GM21526 (cell line): Measurements from ENCODE around the gene CTCF.

Experiments
- ATAC-seq: cut with Tn5 transposase; IDR thresholded peaks from one replicate; pipeline ENCODE4 v1.9.1; 2021; ENCODE audit warnings: moderate library complexity; ENCODE audit not compliant: unreplicated experiment, low FRiP score

Gene CTCF

DNA sequence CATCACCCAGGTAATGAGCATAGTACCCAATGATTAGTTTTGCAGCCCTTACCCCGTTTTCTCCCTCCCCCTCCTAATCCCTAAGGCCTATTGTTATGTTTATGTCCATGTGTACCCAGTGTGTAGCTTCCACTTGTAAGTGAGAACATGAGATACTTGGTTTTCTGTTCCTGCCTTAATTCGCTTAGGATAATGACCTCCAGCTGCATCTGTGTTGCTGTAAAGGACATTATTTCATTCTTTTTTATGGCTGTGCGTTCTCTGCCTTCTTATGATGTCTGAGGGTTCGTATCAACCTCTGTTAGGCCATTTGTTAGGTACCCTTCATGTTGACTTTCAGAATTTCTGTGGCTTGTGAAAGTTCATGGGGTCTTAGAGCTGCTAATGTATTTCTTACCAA is 31.0 kb downstream of the CTCF start:
- ATAC-seq = no peak

DNA sequence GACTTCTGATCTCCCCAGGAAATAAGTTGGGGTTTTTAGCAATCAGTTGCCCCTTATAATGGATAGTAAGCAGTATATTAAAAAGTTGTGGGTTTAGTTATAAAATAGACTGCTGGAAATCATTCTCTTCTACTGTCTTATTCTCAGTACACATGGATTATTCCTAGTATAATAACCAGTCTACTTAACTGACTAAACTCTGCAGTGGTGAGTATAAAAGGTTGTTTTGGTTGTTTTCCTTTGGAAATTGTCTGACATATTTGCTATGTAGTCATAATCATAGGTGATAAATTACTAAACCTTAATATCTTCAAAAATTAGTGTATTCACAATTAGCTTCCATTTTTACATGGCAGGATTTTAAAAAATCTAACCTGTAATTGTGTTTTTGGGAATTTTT is 31.4 kb downstream of the CTCF start:
- no peak for ATAC-seq

GRCh38 chr16:67594256-67594915 is 32.1 kb downstream of the CTCF start:
- no peak for ATAC-seq

- ATAC-seq = no peak
Observed at GRCh38 chr16:67594956-67595355, 32.6 kb downstream of the CTCF start.

- no peak for ATAC-seq
Observed at GRCh38 chr16:67598527-67598926, 36.2 kb downstream of the CTCF start.

GRCh38 chr16:67605641-67606040 is 43.3 kb downstream of the CTCF start:
- no peak for ATAC-seq

DNA sequence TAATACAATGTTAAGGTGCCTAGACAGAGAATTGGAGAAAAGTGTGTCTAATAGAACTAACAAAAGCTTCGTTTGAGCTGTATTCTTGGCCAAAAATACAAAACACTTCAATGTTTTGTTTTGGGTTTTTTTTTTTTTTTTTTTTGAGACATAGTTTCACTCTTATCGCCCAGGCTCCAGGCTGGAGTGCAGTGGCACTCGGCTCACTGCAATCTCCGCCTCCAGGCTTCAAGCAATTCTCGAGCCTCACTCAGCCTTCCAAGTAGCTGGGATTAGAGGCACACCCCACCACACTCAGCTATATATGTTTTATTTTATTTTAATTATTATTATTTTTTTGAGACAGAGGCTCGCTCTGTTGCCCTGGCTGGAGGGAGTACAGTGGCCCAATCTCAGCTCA is 44.3 kb downstream of the CTCF start:
- ATAC-seq = no peak

DNA sequence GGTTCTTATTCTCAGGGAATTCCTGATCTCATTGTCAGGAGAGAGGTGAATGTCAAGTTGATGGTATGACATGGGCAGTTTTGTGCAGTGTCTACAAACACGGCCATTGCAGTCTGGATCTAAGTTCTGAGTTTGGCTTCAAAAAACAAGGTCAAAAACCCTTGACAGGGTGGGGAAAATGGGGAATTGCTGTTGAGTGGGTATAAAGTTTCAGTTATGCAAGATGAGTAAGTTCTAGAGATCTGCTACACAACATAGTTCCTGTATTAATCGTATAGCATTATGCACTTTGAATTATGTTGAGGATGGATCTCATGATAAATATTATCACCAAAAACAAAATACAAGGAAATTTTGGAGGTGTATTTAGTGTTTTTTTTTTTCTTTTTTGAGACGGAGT is 46.0 kb downstream of the CTCF start:
- ATAC-seq = no peak

- no peak for ATAC-seq
Observed at GRCh38 chr16:67613808-67614207, 51.5 kb downstream of the CTCF start.

- no peak for ATAC-seq
Observed at GRCh38 chr16:67628216-67628615, 65.9 kb downstream of the CTCF start.

GRCh38 chr16:67632415-67633172 is 70.3 kb downstream of the CTCF start:
- no peak for ATAC-seq

DNA sequence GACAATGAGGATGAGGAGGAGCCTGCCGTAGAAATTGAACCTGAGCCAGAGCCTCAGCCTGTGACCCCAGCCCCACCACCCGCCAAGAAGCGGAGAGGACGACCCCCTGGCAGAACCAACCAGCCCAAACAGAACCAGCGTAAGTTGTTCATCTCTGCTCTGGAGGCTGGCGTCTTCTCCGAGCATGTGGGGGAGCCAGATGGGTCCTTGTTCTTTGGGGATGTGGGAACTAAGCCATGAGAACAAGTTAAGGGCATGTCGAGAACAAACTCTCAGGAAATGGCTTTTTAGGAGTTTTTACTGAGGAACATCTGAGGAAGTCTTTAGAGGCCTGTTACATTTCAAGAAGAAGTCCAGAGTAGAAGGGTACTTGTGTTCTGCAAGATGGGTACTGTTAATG is 74.4 kb downstream of the CTCF start:
- ATAC-seq = no peak

DNA sequence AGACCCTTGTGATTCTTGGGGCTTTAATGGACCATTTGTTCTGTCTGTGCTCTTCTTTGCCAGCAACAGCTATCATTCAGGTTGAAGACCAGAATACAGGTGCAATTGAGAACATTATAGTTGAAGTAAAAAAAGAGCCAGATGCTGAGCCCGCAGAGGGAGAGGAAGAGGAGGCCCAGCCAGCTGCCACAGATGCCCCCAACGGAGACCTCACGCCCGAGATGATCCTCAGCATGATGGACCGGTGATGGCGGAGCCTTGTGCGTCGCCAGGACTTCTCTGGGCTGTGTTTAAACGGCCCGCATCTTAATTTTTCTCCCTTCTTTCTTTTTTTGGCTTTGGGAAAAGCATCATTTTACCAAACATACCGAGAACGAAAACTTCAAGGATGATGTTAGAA is 75.3 kb downstream of the CTCF start:
- no peak for ATAC-seq

DNA sequence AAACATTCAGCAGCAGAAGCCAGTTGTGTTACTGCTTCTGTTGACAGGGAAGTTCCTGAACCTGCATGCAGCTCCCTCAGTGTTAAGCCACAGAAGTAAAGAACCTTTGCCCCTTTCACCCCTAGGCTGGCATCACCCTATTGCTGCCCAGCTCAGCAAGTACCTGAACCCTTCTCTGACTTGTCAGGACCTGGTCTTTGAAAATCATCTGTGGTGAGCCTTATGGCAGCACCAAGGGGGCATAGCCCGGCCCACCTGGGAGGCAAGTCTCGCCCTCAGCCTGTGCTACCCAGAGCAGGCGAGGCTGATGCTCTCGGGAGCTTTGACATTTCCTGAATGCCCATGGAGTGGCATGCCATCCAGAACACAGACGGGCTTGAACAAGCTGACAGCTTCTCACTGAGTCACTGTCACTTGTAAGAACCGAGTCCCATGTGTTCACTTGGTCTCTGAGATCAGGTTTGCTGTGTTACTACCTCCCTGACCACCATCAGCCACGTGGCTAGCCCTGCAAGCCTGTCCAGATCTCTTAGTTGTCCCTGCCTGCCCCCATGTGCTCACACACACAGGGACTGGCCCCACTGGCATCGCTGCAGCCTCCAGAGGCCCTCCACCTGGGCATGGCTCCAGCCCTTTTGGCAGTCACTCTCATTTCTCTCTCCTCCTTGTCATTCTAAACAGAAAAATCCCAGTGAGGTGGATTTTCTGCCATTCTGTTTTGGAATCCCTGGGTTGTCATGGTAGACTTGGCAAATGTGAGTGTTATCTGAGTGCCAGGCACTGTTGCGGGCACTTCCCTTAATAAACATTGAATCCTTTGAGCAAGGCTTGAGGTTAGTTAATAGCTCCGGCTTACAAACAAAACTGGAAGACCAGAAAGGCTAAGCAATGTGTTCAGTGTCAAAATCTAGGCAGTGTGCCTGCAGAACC is 79.7 kb downstream of the CTCF start:
- ATAC-seq = no peak

DNA sequence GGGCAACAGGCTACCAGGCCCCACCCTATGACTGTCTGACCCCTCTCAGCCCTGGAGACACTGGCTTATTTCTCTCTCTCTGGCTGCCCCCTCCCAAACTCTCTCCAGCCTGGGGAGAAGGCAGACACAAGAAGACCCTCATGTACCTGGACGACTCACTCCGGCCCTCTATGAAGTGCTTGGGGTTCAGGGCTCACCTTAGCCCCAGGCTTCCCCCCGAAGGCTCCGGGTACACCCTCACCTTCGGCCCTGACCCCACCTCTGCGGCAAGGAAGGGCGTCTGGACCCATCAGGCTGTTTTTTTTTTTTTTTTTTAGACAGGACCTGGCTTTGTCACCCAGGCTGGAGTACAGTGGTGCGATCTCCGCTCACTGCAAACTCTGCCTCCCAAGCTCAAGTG is 81.7 kb downstream of the CTCF start:
- no peak for ATAC-seq

DNA sequence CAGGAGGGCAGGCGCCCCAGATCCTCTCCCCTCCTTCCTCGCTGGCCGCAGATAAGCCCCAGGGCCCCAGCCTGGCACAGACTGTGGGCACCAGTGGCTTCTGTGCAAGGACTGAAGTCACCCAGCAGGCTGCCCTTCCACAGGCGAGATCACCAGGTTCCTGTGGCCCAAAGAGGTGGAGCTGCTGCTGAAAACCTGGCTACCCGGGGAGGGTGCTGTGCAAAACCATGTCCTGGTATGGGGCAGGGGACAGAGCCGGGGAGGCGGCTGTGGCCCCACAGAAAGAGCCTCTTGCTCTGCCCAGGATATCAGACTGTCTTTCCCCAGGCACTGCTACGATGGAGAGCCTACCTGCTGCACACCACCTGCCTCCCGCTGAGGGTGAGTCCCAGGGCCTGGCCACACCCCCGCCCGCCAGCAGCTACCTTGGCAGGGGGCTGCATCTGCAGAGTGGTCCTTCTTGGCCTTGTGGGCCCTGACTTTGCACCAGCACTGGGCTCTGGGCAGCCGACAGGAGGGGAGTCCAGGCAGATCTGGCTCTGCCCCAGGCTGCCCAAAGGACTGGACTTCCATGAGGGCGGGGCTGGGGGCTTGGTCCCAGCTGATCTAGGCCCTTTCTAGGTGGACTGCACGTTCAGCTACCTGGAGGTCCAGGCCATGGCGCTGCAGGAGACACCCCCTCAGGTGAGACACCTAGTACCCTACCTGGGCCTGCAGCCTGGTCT is 83.2 kb downstream of the CTCF start:
- ATAC-seq = no peak

- no peak for ATAC-seq
Observed at GRCh38 chr16:67647111-67647651, 84.9 kb downstream of the CTCF start.

DNA sequence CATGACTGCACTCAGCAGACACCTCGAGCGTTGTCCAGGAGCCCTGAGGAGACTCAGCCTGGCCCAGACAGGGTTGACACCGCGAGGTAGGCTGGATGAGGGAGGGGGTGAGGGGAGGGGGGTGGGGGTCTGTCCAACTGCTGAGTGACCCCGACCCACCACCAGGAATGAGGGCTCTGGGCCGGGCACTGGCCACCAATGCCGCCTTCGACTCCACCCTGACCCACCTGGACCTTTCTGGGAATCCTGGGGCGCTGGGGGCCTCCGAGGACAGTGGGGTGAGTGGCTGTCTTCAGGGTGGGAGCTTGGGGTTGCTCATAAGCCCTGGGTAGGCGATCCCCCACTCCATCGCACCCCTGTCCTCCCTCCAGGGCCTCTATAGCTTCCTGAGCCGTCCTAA is 85.4 kb downstream of the CTCF start:
- ATAC-seq = no peak

DNA sequence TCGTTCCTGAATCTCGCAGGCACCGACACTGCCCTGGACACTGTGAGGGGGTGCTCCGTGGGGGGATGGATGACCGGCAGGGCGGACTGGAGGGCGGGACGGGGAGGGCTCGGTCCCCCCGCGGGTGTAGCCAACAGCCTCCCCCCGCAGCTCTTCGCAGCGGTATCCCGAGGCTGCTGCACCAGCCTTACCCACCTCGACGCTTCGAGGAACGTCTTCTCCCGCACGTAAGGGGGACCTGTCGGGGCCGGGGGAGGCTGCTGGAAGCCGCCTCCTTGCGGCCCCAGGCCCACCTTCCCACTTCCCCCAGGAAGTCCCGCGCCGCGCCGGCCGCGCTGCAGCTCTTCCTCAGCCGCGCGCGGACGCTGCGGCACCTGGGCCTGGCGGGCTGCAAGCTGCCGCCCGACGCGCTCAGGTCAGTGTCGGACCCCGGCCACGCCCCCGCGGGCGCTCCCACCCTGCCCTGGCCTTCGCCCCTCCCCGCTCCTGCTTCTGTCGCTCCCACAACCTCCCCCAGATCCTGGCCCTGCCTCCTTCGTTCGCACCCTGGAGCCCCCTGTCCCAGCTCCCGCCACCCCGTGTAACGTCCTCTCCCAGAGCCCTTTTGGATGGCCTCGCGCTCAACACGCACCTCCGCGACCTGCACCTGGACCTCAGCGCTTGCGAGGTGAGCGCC is 85.9 kb downstream of the CTCF start:
- no peak for ATAC-seq
